ENCODE data around the gene OR8U1.

The OR8U1 gene
- long read RNA-seq: 0 reads

- no peaks in the 10 kb centered on the region for H3K27me3 ChIP-seq (ENCODE audit: insufficient read depth, poor library complexity, severe bottlenecking)
- no peak for DNase-seq (ENCODE audit: low read depth in 1 of 2, low spot score in 1 of 2)
- no peak within 1 kb of the TSS for H3K4me3 ChIP-seq (replicated peaks; ENCODE audit: insufficient read depth, low read length)
- TF ChIP-seq GABPA (IDR thresholded peaks at IDR 0.05; ENCODE audit: low read depth): no peak
- no peak within 1 kb of the TSS for H3K27ac ChIP-seq (replicated peaks)
Measured at GRCh38 chr11:56375324-56375723, at the start of gene OR8U1. Gene OR8U1 (plus strand): TSS chr11:56375624. CDS start chr11:56375624, 0 bp downstream.

GRCh38 chr11:56331861-56332491 is 43.4 kb upstream of the OR8U1 start:
- TF ChIP-seq SPI1 (IDR thresholded peaks at IDR 0.05; ENCODE audit: borderline replicate concordance, low read depth) (no peak), CTCF (IDR thresholded peaks at IDR 0.05; ENCODE audit: insufficient read depth, low read length) (no peak), GABPA (IDR thresholded peaks at IDR 0.05; ENCODE audit: low read depth) (no peak), POLR2AphosphoS5 (IDR thresholded peaks at IDR 0.05; ENCODE audit: low read depth) (no peak)
- TF ChIP-seq, protein P1, sequence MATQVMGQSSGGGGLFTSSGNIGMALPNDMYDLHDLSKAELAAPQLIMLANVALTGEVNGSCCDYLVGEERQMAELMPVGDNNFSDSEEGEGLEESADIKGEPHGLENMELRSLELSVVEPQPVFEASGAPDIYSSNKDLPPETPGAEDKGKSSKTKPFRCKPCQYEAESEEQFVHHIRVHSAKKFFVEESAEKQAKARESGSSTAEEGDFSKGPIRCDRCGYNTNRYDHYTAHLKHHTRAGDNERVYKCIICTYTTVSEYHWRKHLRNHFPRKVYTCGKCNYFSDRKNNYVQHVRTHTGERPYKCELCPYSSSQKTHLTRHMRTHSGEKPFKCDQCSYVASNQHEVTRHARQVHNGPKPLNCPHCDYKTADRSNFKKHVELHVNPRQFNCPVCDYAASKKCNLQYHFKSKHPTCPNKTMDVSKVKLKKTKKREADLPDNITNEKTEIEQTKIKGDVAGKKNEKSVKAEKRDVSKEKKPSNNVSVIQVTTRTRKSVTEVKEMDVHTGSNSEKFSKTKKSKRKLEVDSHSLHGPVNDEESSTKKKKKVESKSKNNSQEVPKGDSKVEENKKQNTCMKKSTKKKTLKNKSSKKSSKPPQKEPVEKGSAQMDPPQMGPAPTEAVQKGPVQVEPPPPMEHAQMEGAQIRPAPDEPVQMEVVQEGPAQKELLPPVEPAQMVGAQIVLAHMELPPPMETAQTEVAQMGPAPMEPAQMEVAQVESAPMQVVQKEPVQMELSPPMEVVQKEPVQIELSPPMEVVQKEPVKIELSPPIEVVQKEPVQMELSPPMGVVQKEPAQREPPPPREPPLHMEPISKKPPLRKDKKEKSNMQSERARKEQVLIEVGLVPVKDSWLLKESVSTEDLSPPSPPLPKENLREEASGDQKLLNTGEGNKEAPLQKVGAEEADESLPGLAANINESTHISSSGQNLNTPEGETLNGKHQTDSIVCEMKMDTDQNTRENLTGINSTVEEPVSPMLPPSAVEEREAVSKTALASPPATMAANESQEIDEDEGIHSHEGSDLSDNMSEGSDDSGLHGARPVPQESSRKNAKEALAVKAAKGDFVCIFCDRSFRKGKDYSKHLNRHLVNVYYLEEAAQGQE (IDR thresholded peaks at IDR 0.05; ENCODE audit: insufficient replicate concordance, low read depth): no peak
- Histone ChIP-seq H3K27me3 (ENCODE audit: insufficient read depth, poor library complexity, severe bottlenecking) (no peaks in the 10 kb centered on the region), H3K4me3 (replicated peaks; ENCODE audit: insufficient read depth, low read length) (no peak overlapping the region), H3K27ac (replicated peaks) (no peak overlapping the region)
- no peak for DNase-seq (ENCODE audit: low read depth in 1 of 2, low spot score in 1 of 2)

GRCh38 chr11:56333156-56333555 is 42.3 kb upstream of the OR8U1 start:
- Histone ChIP-seq H3K4me3 (replicated peaks; ENCODE audit: insufficient read depth, low read length) (no peak overlapping the region), H3K27ac (replicated peaks) (no peak overlapping the region), H3K27me3 (ENCODE audit: insufficient read depth, poor library complexity, severe bottlenecking) (no peaks in the 10 kb centered on the region)
- no peak for TF ChIP-seq CTCF (IDR thresholded peaks at IDR 0.05; ENCODE audit: insufficient read depth, low read length)
- TF ChIP-seq, protein P1 (IDR thresholded peaks at IDR 0.05; ENCODE audit: insufficient replicate concordance, low read depth): no peak
- no peak for TF ChIP-seq POLR2AphosphoS5 (IDR thresholded peaks at IDR 0.05; ENCODE audit: low read depth)
- TF ChIP-seq GABPA (IDR thresholded peaks at IDR 0.05; ENCODE audit: low read depth): no peak
- no peak for TF ChIP-seq SPI1 (IDR thresholded peaks at IDR 0.05; ENCODE audit: borderline replicate concordance, low read depth)
- no peak for DNase-seq (ENCODE audit: low read depth in 1 of 2, low spot score in 1 of 2)

DNA sequence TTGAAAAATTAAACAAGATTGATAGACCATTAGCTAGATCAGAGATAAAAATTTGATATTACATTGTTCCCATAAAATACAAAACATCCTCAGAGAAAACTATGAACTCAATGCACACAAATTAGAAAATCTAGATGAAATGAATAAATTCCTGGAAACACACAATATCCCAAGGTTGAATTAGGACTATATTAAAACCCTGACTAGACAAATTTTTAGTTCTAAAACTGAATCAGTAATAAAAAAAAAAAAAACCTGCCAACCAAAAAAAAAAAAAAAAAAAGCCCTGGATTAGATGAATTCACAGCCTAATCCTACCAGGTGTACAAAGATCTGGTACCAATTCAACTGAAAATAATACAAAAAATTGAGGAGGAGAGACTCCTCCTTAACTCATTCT is 35.1 kb upstream of the OR8U1 start:
- no peak for TF ChIP-seq GABPA (IDR thresholded peaks at IDR 0.05; ENCODE audit: low read depth)
- no peak for TF ChIP-seq POLR2AphosphoS5 (IDR thresholded peaks at IDR 0.05; ENCODE audit: low read depth)
- no peak for TF ChIP-seq CTCF (IDR thresholded peaks at IDR 0.05; ENCODE audit: insufficient read depth, low read length)
- no peak for TF ChIP-seq SPI1 (IDR thresholded peaks at IDR 0.05; ENCODE audit: borderline replicate concordance, low read depth)
- TF ChIP-seq, protein P1 (IDR thresholded peaks at IDR 0.05; ENCODE audit: insufficient replicate concordance, low read depth): no peak
- Histone ChIP-seq H3K27ac (replicated peaks) (no peak overlapping the region), H3K27me3 (ENCODE audit: insufficient read depth, poor library complexity, severe bottlenecking) (no peaks in the 10 kb centered on the region), H3K4me3 (replicated peaks; ENCODE audit: insufficient read depth, low read length) (no peak overlapping the region)
- DNase-seq (ENCODE audit: low read depth in 1 of 2, low spot score in 1 of 2): no peak
